Liver (tissue), 9 donors: ENCODE data around the gene RNH1. TPM values are rescaled to one million over a fixed set of nuclear protein-coding genes. Genes with fewer than 3 reads are reported as not detected.
A peak's percentile ranks its signal among the peaks of the same experiment; 100 is the strongest.

ENCODE experiments used
- DNase-seq: peaks from one replicate; pipeline ENCODE4 v3.0.0-alpha.2; 2017; ENCODE audit warnings: low spot score
- H3K27ac ChIP-seq, 2 donors: one replicate each; pipeline ENCODE4 v1.7.0; 2013; ENCODE audit warnings: inconsistent platforms in 2 of 2, low read length in 2 of 2, control low read depth in 1 of 2, low read depth in 1 of 2, mild to moderate bottlenecking in 1 of 2
- H3K27me3 ChIP-seq, 4 donors: one replicate each; pipeline versions ENCODE4 v1.6.1 to v1.7.0; 2013; ENCODE audit warnings: low read length in 3 of 4, inconsistent platforms in 1 of 4, mild to moderate bottlenecking in 1 of 4, moderate library complexity in 1 of 4; ENCODE audit not compliant: control insufficient read depth in 4 of 4, insufficient read depth in 4 of 4
- H3K36me3 ChIP-seq, 4 donors: one replicate each; pipeline versions ENCODE4 v1.6.1 to v1.7.0; 2013; ENCODE audit warnings: low read length in 3 of 4, mild to moderate bottlenecking in 3 of 4, low read depth in 1 of 4, moderate library complexity in 1 of 4; ENCODE audit not compliant: control insufficient read depth in 4 of 4, insufficient read depth in 3 of 4
- H3K4me1 ChIP-seq, 4 donors: one replicate each; pipeline versions ENCODE4 v1.6.1 to v1.7.0; 2013; ENCODE audit warnings: low read length in 3 of 4, mild to moderate bottlenecking in 3 of 4, moderate library complexity in 1 of 4; ENCODE audit not compliant: control insufficient read depth in 4 of 4, insufficient read depth in 4 of 4
- H3K4me3 ChIP-seq, 3 donors: one replicate each; pipeline versions ENCODE4 v1.6.1 to v1.7.0; 2013; ENCODE audit warnings: low read length in 3 of 3, control low read depth in 1 of 3, low read depth in 1 of 3, mild to moderate bottlenecking in 1 of 3
- H3K9ac ChIP-seq, 2 donors: one replicate each; pipeline ENCODE4 v1.7.0; 2013; ENCODE audit warnings: low read length in 2 of 2, mild to moderate bottlenecking in 2 of 2, moderate library complexity in 2 of 2, control low read depth in 1 of 2, low read depth in 1 of 2
- H3K9me3 ChIP-seq, 4 donors: one replicate each; pipeline versions ENCODE4 v1.6.1 to v1.7.0; 2013; ENCODE audit warnings: low read length in 3 of 4; ENCODE audit not compliant: control insufficient read depth in 4 of 4
- ATF3 ChIP-seq: IDR thresholded peaks from 2 replicates; pipeline ENCODE4 v1.6.1; 2016; ENCODE audit warnings: antibody characterized with exemption
- EGR1 ChIP-seq, 2 donors: IDR thresholded peaks; 2 replicates each; pipeline ENCODE4 v1.6.1; 2016 to 2018; ENCODE audit warnings: antibody characterized with exemption in 2 of 2, low read depth in 2 of 2
- FOXA1 ChIP-seq: IDR thresholded peaks from 2 replicates; pipeline ENCODE4 v1.6.1; 2016; ENCODE audit warnings: antibody characterized with exemption
- FOXA2 ChIP-seq: IDR thresholded peaks from 2 replicates; pipeline ENCODE4 v1.6.1; 2016; ENCODE audit warnings: antibody characterized with exemption
- GABPA ChIP-seq, 2 donors: IDR thresholded peaks in 1 of 2; conservative IDR thresholded peaks in 1 of 2; 2 replicates each; pipeline ENCODE4 v1.6.1; 2016; ENCODE audit warnings: antibody characterized with exemption in 2 of 2, mild to moderate bottlenecking in 1 of 2, moderate library complexity in 1 of 2
- HNF4A ChIP-seq, 2 donors: conservative IDR thresholded peaks; 2 replicates each; pipeline ENCODE4 v1.6.1; 2016; ENCODE audit warnings: antibody characterized with exemption in 2 of 2, mild to moderate bottlenecking in 2 of 2
- HNF4G ChIP-seq: IDR thresholded peaks from 2 replicates; pipeline ENCODE4 v1.6.1; 2016; ENCODE audit warnings: antibody characterized with exemption
- JUND ChIP-seq, 2 donors: IDR thresholded peaks; 2 replicates each; pipeline ENCODE4 v1.6.1; 2016; ENCODE audit warnings: antibody characterized with exemption in 2 of 2
- NR2F2 ChIP-seq: IDR thresholded peaks from 2 replicates; pipeline ENCODE4 v1.6.1; 2016; ENCODE audit warnings: antibody characterized with exemption
- RAD21 ChIP-seq, 2 donors: IDR thresholded peaks; 2 replicates each; pipeline ENCODE4 v1.6.1; 2016; ENCODE audit warnings: antibody characterized with exemption in 2 of 2, mild to moderate bottlenecking in 2 of 2
- REST ChIP-seq: IDR thresholded peaks from 2 replicates; pipeline ENCODE4 v1.6.1; 2016; ENCODE audit warnings: antibody characterized with exemption, mild to moderate bottlenecking
- RXRA ChIP-seq, 2 donors: IDR thresholded peaks; 2 replicates each; pipeline ENCODE4 v1.6.1; 2017 to 2018; ENCODE audit warnings: antibody characterized with exemption in 2 of 2, mild to moderate bottlenecking in 1 of 2
- SP1 ChIP-seq: IDR thresholded peaks from 2 replicates; pipeline ENCODE4 v1.6.1; 2018; ENCODE audit warnings: antibody characterized with exemption, mild to moderate bottlenecking
- TAF1 ChIP-seq: conservative IDR thresholded peaks from 2 replicates; pipeline ENCODE4 v1.6.1; 2016; ENCODE audit warnings: antibody characterized with exemption, mild to moderate bottlenecking
- YY1 ChIP-seq: IDR thresholded peaks from 2 replicates; pipeline ENCODE4 v1.6.1; 2016; ENCODE audit warnings: antibody characterized with exemption, mild to moderate bottlenecking
- ZBTB33 ChIP-seq: IDR thresholded peaks from 2 replicates; pipeline ENCODE4 v1.6.1; 2016; ENCODE audit warnings: antibody characterized with exemption
- WGBS: extraction: QIAGEN DNeasy Blood & Tissue Kit; methylation state at CpG from one replicate; pipeline ENCODE4 v1.1.7; 2013; 5-methylcytosine and 5-hydroxymethylcytosine counted together
- polyA plus RNA-seq, 2 donors: library from polyadenylated mRNA; stranded (reverse) in 1 of 2; unstranded in 1 of 2; fragments of 200-250 nt in 1 of 2; fragments of >200 nt in 1 of 2; fragmentation: Nextera tagmentation in 1 of 2; extraction: Ambion mirVana in 1 of 2; gene quantifications; one replicate each; pipeline versions ENCODE4 v1.2.1 to v1.2.3, GENCODE V29; 2013 to 2015
- total RNA-seq, 2 donors: library from RNA; depleted of rRNA; stranded (reverse); fragments of >200 nt; gene quantifications; one replicate each; pipeline ENCODE4 v1.2.3, GENCODE V29; 2014
- TF ChIP-seq, protein P1 (sequence below): fragments of 150-350 bp; IDR thresholded peaks from 2 replicates; pipeline ENCODE4 v1.5.1; 2017; ENCODE audit warnings: improper control_type of control experiment, low read depth, low read length; ENCODE audit not compliant: missing input control
- TF ChIP-seq, protein P2 (sequence below): IDR thresholded peaks from 2 replicates; pipeline ENCODE4 v1.6.1; 2016; ENCODE audit warnings: antibody characterized with exemption
- donor health status: healthy.
- donor health status: healthy.
- donor health status: healthy.
- donor health status: healthy.
- donor health status: healthy.

The RNH1 gene
- total and polyA plus RNA-seq, 4 donors: 68.5 to 99.1 (median 76.8) TPM

GRCh38 chr11:447923-448731, 58.9 kb downstream of the RNH1 start:
- peak overlapping the region; percentile 42 to 75 for H3K9ac ChIP-seq
- H3K36me3 ChIP-seq: peaks cover 0 to 7% (median 2%) of the 10 kb centered on the region in 4 donors
- peaks cover 8 to 40% (median 27%) of the 10 kb centered on the region in 4 donors for H3K4me1 ChIP-seq
- H3K27me3 ChIP-seq: no peaks in the 10 kb centered on the region
- WGBS: 4% methylated on average over 55 of the region's 55 CpGs
- peak overlapping the region; percentile 95 to 96 for H3K27ac ChIP-seq
- no peak for TF ChIP-seq FOXA1
- TF ChIP-seq REST: peak; percentile 29
- TF ChIP-seq EGR1 (IDR thresholded peaks at IDR 0.05; ENCODE audit: low read depth in 2 of 2): no peak
- no peak for TF ChIP-seq TAF1
- TF ChIP-seq GABPA (IDR thresholded peaks at IDR 0.05 in 1 of 2, conservative IDR thresholded peaks at IDR 0.05 in 1 of 2): peak in 1 of 2 donors; percentile 45
- no peak for TF ChIP-seq ZBTB33
- no peak for TF ChIP-seq HNF4A (conservative IDR thresholded peaks at IDR 0.05)
- TF ChIP-seq RAD21 (IDR thresholded peaks at IDR 0.05): peak; percentile 91 to 95
- TF ChIP-seq, protein P1, sequence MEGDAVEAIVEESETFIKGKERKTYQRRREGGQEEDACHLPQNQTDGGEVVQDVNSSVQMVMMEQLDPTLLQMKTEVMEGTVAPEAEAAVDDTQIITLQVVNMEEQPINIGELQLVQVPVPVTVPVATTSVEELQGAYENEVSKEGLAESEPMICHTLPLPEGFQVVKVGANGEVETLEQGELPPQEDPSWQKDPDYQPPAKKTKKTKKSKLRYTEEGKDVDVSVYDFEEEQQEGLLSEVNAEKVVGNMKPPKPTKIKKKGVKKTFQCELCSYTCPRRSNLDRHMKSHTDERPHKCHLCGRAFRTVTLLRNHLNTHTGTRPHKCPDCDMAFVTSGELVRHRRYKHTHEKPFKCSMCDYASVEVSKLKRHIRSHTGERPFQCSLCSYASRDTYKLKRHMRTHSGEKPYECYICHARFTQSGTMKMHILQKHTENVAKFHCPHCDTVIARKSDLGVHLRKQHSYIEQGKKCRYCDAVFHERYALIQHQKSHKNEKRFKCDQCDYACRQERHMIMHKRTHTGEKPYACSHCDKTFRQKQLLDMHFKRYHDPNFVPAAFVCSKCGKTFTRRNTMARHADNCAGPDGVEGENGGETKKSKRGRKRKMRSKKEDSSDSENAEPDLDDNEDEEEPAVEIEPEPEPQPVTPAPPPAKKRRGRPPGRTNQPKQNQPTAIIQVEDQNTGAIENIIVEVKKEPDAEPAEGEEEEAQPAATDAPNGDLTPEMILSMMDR: peak; percentile 69
- TF ChIP-seq, protein P2, sequence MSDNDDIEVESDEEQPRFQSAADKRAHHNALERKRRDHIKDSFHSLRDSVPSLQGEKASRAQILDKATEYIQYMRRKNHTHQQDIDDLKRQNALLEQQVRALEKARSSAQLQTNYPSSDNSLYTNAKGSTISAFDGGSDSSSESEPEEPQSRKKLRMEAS: no peak
- TF ChIP-seq FOXA2: no peak
- peak; percentile 57 for TF ChIP-seq YY1
- peak; percentile 63 for TF ChIP-seq SP1
- peak; percentile 44 to 67 for TF ChIP-seq RXRA (IDR thresholded peaks at IDR 0.05)
- peak; percentile 82 for TF ChIP-seq NR2F2
- TF ChIP-seq ATF3: no peak
- TF ChIP-seq HNF4G: no peak
- no peak for TF ChIP-seq JUND (IDR thresholded peaks at IDR 0.05)
- DNase-seq: peak; percentile 99
- no peaks in the 10 kb centered on the region for H3K9me3 ChIP-seq
- H3K4me3 ChIP-seq: peak overlapping the region; percentile 62 to 72 (median 70)
